NCI-H1694 (cell line): ENCODE measurements around the gene BNC2.
"Not testable (repeated sequence)": the region's sequence is repeated elsewhere in the genome, so short reads cannot be mapped to it uniquely, and the experiment has no call there.

Source experiments
- DNase-seq: peaks from one replicate; lab custom pipeline; 2025; lab: John Stamatoyannopoulos, UW

Gene BNC2

DNA sequence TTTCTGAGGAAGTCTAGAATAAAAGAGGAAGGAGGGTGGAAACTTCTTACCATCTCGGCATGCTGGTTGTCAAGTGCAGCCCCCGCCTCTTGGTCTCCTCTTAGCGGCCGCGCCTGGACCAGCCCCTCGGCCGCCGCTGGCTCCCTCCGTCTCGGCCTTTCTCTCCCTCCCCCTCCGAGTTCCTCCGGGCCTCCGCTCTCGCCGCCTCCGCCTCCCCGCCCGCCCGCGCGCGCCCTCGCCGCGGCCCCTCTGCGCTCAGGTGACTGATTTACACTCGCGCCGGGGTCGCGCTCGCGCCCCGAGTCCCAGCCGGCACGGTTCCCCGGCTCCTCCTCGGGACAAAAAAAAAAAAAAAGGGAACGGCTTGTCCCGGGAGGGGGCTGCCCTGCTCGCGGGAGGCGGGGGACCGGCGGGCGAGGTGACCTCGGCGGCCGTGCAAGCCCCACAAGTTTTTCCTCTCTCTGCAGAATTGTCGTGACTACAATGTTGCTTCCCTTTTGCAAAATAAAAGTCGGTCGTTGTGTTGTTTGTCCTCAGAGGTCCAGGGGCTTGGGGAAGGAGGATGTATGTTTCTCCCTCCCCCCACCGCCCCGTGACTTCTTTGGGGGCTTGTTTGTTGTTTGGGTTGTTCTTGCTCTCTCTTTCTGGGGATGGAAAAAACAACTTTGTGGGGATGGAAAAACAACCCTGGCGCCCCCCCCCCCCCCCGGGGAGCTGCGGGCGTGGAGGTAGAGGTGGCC is at the start of gene BNC2:
BNC2 (minus strand) TSS at position 75 of the 740 bp plus-strand sequence; CDS start at position 53, 22 bp downstream.
- DNase-seq: no peak

DNA sequence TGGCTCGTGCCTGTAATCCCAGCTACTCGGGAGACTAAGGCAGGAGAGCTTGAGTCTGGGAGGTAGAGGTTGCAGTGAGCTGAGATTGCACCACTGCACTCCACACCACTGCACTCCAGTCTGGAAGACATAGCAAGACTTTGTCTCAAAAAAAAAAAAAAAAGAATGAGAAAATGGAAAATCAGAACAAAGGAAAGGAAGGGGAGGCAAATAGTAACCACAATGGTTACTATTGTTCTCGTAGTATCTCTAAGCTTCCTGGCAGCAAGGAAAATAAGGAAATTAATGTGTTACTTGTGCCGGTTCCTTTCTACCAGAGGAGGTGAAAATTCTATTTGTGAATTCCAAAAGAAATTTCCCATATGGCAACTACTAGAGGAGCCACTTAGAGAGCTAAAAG is 48.5 kb upstream of the BNC2 start:
- DNase-seq: no peak

- DNase-seq: no peak
These were observed 44.8 kb upstream of the BNC2 start for GRCh38 chr9:16915126-16915831.

DNA sequence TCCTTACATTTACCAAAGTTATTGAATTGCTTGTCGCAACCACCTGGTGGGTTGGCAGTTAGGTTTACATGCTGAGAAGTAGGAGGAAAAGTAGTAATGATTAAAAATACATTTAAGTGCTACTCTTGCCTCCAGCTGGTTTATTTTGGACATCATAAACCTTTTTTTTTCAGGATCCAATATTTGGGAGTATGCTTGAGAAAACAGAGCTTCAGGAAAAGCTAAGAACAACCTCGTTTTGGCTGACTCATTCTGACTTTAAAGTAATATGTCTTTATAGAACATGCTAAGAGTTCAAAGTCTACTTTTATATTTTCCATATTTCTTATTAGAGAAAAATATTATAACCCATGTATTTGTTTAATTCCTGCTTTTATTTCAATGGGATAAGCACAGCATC is 41.7 kb upstream of the BNC2 start:
- DNase-seq: no peak

DNA sequence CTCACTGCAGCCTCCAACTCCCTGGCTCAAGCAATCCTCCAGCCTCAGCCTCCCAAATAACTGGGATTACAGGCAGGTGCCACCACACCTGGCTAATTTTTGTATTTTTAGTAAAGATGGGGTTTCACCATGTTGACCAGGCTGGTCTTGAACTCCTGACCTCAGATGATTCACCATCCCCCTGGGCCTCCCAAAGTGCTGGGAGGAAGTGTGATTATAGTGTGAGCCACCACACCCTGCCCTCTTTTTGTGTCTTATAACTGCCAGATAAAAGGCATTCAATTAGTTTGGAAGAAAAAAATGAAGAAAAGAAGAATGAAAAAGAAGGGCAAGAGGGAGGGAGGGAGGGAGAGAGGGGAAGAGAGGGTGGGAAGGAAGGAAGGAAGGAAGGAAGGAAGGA is 37.7 kb upstream of the BNC2 start:
- not testable (repeated sequence) for DNase-seq

DNA sequence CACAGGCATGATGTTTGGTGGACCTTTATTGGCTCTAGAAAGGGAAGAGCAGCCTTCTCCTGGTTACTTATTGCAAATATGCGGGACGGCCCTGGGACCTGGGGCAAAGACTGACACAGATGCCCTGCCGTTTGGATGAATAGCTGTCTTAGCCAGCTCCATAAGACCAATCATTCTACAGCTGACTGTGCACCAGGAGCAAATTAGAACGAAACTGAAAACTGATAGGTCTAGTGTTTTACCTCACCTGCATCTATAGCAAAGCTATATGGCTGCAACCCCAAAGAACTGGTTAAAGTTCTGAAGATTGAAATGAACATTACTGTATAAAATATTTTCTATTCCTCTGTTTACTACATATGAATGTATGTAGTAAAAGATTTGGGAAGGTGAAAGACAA is 34.2 kb upstream of the BNC2 start:
- DNase-seq: no peak

GRCh38 chr9:16901590-16901989 is 31.1 kb upstream of the BNC2 start:
- DNase-seq: no peak

- DNase-seq: no peak
These were observed 29.1 kb upstream of the BNC2 start for GRCh38 chr9:16899606-16900005.

- DNase-seq: no peak
These were observed 28.0 kb upstream of the BNC2 start for GRCh38 chr9:16898464-16898863.

DNA sequence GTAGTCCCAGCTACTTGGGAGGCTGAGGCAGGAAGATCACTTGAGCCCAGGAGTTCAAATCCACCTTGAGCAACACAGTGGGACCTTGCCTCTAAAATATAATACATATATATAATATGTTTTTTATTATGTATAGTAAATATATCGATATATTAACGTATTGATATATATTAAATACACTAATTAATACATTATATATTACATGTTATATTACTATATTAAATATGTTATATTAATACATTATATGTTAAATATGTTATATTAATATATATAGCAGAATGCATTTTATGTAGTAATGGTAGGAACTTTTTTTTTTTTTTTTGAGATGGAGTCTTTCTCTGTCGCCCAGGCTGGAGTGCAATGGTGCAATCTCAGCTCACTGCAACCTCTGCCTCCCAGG is 18.1 kb upstream of the BNC2 start:
- no peak for DNase-seq

DNA sequence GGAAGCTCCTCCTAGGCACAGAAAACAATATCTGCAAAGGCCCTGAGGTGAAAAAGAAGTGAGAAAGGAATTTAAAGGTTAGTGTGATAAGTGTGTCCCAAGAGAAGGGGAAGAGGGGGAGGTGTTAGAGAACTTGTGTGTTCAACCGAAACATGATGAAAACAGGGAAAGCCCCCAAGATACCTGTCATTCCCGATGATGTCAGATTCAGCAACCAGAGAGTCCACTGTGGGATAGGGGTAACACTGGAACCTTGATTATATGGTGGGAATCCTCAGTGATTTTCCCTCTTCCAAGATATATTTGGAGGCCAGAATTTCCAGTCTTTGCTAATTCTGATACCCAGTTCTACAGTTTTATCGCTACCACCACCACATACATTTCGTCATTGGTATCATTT is 15.5 kb upstream of the BNC2 start:
- no peak for DNase-seq

DNA sequence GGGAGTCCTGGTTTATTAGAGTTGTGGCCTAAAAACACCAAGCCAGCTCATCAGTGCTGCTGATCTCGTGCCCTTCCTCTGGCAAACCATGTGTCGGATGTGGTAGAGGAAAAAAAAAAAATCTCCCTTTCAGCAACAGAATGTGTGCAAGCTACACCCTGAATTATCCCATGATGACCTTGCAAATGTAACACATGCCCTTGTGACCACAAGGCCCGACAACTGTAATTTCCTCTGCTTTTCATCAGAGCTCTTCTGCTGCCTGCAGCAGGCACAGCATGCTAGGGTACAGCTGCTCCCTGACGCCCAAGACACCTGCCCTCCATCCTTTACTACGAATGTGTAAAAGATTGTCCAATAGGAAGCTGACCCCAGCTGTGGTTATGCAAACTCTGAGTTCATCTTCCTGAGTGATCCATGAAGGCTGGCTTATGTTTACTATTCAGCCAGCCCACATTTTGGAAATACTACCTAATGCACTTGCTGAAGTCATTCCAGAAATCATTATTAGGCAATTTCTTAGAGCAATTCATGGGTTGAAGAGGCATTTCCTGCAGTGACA is 14.6 kb upstream of the BNC2 start:
- no peak for DNase-seq

DNA sequence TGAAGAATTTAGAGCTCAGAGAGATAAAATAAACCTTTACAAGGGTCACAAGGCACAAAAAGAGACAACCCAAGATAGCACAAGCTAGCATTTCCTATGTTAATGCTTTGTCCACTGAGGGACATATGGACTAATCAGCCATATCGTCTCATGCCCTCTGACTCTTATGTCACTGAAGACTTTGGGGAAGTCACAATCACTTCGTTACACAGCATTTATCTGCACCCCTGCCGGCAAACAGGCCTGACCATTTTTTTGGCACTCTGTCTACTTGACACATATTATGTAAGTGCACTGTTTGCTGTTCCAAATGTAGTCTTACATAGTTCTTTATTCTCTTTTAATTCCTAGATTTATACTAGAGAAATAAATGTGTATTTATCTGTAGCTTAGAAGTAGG is 13.9 kb upstream of the BNC2 start:
- DNase-seq: no peak

DNA sequence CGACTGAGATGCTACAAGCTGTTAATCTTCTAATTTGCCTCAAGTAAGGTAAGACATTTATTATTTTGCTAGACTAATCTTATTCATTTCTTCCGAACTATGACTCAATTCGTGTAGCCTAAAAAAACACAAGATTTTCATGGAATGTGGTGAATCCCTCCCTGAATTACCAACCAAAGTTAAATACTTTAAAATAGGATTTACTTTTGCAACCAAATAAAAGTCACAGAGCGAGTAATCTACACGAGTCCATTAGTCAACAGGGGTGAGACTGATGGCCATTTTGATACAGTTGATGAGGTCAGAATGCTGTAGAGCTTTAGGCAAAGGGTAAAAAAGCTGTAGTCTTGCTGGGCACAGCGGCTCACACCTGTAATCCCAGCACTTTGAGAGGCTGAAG is 13.1 kb upstream of the BNC2 start:
- DNase-seq: no peak

DNA sequence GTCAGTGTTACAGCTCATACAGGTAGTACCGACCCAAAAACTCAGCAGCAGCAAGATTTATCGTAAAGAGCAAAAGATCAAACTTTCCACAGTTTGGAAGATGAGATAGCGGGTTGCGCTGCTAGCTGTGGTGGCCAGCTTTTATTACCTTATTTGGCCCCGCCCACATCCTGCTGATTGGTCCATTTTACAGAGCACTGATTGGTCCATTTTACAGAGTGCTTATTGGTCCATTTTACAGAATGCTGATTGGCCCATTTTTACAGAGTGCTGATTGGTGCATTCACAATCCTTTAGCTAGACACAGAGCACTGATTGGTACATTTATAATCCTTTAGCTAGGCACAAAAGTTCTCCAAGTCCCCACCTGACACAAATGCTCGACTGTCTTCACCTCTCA is 12.0 kb upstream of the BNC2 start:
- not testable (repeated sequence) for DNase-seq

GRCh38 chr9:16879416-16879815 is 8.9 kb upstream of the BNC2 start:
- DNase-seq: no peak

DNA sequence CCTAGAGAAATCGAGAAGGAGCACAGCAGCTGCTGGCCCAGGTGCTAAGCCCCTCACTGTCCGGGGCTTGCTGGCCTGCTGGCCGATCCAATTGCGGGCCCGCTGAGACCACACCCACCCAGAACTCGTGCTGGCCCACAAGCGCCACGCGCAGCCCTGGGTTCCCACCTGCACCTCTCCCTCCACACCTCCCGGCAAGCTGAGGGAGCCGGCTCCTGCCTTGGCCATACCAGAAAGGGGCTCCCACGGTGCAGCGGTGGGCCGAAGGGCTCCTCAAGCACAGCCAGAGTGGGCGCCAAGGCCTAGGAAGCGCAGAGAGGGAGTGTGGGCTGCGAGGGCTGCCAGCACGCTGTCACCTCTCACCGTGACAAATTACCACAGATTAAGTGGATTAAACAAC is 6.8 kb upstream of the BNC2 start:
- DNase-seq: no peak

- no peak for DNase-seq
These were observed 2.8 kb upstream of the BNC2 start for GRCh38 chr9:16873126-16873802.

- no peak for DNase-seq
These were observed 1.1 kb upstream of the BNC2 start for GRCh38 chr9:16871336-16872151.

DNA sequence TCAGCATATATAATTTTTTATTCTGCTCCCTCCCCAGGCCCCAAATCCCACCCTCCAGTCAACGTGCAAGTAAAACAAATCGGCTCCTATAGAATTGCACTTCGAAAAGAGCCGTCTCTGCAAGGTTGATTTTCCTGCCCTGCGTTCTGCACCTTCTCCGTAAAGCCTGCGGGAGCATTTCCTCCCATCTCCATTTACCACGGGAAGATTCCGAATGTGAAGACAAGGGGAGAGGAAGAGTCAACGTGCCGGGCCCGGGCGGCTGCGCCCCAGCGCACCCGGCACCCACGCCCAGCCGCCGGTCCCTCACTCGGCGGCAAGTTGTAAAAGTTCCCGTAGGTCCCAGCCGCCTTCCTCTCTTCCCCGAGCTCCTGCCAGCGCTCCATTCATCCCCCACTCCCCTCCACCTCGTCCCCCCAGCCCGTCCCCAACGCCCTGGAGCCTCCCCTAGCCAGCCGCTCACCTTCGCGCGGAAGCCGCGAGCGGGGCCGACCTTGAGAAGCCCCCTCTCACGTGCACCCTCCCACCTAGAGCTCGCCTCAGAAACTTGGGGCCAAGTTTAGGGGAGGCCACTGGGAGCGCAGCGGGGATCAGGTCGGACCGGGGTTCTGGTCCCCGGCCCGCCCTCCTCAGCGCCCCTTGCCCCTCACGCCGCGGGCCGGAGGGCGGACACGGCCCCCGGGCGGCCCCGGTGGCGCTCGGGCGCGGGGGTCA is 431 bp downstream of the BNC2 start:
- DNase-seq: no peak

DNA sequence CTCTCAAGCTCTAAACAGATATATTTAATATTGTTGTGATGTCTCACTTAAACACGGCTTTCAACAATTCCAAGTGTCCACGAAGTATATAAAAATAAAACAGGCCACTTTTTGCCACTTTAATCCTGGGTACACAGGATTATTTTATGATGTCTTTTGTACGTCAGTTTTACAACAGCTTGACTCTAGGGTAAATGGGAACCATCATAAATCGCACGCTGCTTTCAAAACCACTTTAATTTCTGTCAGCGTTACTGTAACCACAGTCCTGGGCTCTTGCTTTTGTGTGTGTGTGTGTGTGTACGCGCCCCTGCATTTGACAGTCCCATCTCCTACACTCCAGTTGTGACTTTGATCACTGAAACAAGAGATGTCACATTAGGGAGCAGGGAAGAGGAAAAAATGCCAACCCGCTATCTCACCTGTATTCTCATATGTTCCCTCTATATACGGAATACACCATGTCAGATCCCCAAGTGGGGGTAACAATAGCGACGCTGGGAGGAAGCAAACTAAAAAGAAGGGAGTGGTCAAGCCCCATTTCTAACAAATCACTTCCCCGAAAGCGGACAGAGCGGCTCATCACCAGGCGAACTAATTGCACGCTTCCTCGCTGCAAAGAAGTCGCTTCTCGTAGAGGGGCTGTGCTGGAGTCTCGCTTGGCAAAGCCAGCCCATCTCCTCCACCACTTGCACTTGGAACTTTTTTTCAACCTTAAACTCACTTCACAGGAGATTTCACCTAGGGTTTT is 1.2 kb downstream of the BNC2 start:
- no peak for DNase-seq
